ENCODE data around the gene PRRT2.

GRCh38 chr16:29805232-29806098 lies 6.5 kb upstream of the PRRT2 start:
- TF ChIP-seq USF1 (IDR thresholded peaks at IDR 0.05; ENCODE audit: borderline replicate concordance, extremely low read length, insufficient read depth, low read depth, low read length) (peak; percentile 63), CTCF (IDR thresholded peaks at IDR 0.05 in 2 of 3, conservative IDR thresholded peaks at IDR 0.05 in 1 of 3; ENCODE audit: control insufficient read depth in 2 of 3, extremely low read depth in 1 of 3, insufficient read depth in 1 of 3, low read depth in 3 of 3, low read length in 3 of 3) (0 out of 6 replicates have a peak, but pooled peaks of 1 of the 3 experiments have one; percentile 0), RUNX3 (IDR thresholded peaks at IDR 0.05; ENCODE audit: low read length) (no peak), MXI1 (IDR thresholded peaks at IDR 0.05; ENCODE audit: low read depth, low read length) (peak; percentile 87), EZH2 (IDR thresholded peaks at IDR 0.05; ENCODE audit: borderline replicate concordance, control insufficient read depth, low read depth, low read length) (no peak), DPF2 (IDR thresholded peaks at IDR 0.05) (no peak; the same call in 1 of the 2 replicates), TARDBP (IDR thresholded peaks at IDR 0.05; ENCODE audit: borderline replicate concordance) (0 out of 2 replicates have a peak, but pooled peaks have one; percentile 73), TAF1 (IDR thresholded peaks at IDR 0.05; ENCODE audit: borderline replicate concordance, low read depth, low read length) (peak; percentile 92; the same call in 1 of the 2 replicates), HDAC2 (IDR thresholded peaks at IDR 0.05) (0 out of 2 replicates have a peak, but pooled peaks have one; percentile 47)

Data from GM12878 (cell line).